WTC11 (cell line): ENCODE measurements around the gene YAF2. TPM values are rescaled to one million over a fixed set of nuclear protein-coding genes. Genes with fewer than 3 reads are reported as not detected.

Source experiments
- ATAC-seq: fragments of 200-7000 bp; cut with Tn5 transposase; 2 replicates; pipeline ENCODE4 v1.10.0; 2021; ENCODE audit warnings: mild to moderate bottlenecking, moderate library complexity
- CTCF ChIA-PET: fragments of 300-600 bp; sonication (Branson Sonifier 250); formaldehyde crosslinking; loops from one replicate; lab custom pipeline; 2021; ENCODE audit warnings: antibody characterized with exemption; lab: Charles Lee
- POLR2A ChIA-PET: fragments of 350-600 bp; sonication (Branson Sonifier 250); formaldehyde crosslinking; loops from one replicate; lab custom pipeline; 2021; ENCODE audit warnings: antibody characterized with exemption; lab: Charles Lee
- DNase-seq: peaks from one replicate; pipeline ENCODE4 v3.0.0; 2021; ENCODE audit warnings: low spot score
- H3K27ac Mint-ChIP-seq: 2 replicates; pipeline ENCODE4 v1.8.0; 2021; ENCODE audit warnings: mixed read lengths
- H3K27me3 Mint-ChIP-seq: 2 replicates; pipeline ENCODE4 v1.8.0; 2021; ENCODE audit warnings: low read depth, mild to moderate bottlenecking, moderate library complexity, mixed read lengths
- H3K36me3 Mint-ChIP-seq: 2 replicates; pipeline ENCODE4 v1.8.0; 2021; ENCODE audit warnings: mixed read lengths
- H3K4me1 Mint-ChIP-seq: 2 replicates; pipeline ENCODE4 v1.8.0; 2022; ENCODE audit warnings: mixed read lengths
- H3K4me3 Mint-ChIP-seq: 2 replicates; pipeline ENCODE4 v1.8.0; 2021; ENCODE audit warnings: mild to moderate bottlenecking, moderate library complexity, mixed read lengths
- H3K9me3 Mint-ChIP-seq: 2 replicates; pipeline ENCODE4 v1.8.0; 2021; ENCODE audit warnings: mixed read lengths
- ATF1 ChIP-seq: sonication (generic); formaldehyde crosslinking; IDR thresholded peaks from 2 replicates; pipeline ENCODE4 v1.8.1; 2023; ENCODE audit warnings: mild to moderate bottlenecking, moderate library complexity, missing genetic modification reagents
- GRHL2 ChIP-seq: fragments of 250-450 bp; sonication (Bioruptor Pico); IDR thresholded peaks from 2 replicates; pipeline ENCODE4 v1.8.0; 2022; ENCODE audit warnings: mild to moderate bottlenecking, moderate library complexity; ENCODE audit not compliant: insufficient replicate concordance, severe bottlenecking
- HMGA2 ChIP-seq: fragments of 250-450 bp; sonication (Bioruptor Pico); IDR thresholded peaks from 2 replicates; pipeline ENCODE4 v1.4.0; 2021; ENCODE audit warnings: mild to moderate bottlenecking, moderate library complexity
- JAZF1 ChIP-seq: fragments of 250-450 bp; sonication (Bioruptor Pico); IDR thresholded peaks from 2 replicates; pipeline ENCODE4 v1.9.0; 2021; ENCODE audit warnings: moderate library complexity, mild to moderate bottlenecking, inconsistent platforms
- OVOL2 ChIP-seq: fragments of 250-450 bp; sonication (Bioruptor Pico); IDR thresholded peaks from 2 replicates; pipeline ENCODE4 v1.9.0; 2021; ENCODE audit warnings: mild to moderate bottlenecking, borderline replicate concordance
- RELA ChIP-seq: sonication (generic); formaldehyde crosslinking; IDR thresholded peaks from 2 replicates; pipeline ENCODE4 v1.8.1; 2022; ENCODE audit warnings: missing genetic modification reagents, mild to moderate bottlenecking, borderline replicate concordance
- SMAD3 ChIP-seq: sonication (generic); formaldehyde crosslinking; IDR thresholded peaks from 2 replicates; pipeline ENCODE4 v1.8.0; 2022; ENCODE audit warnings: missing genetic modification reagents, mild to moderate bottlenecking, borderline replicate concordance
- SOX15 ChIP-seq: fragments of 250-450 bp; sonication (Bioruptor Pico); IDR thresholded peaks from 2 replicates; pipeline ENCODE4 v1.9.0; 2021; ENCODE audit warnings: mild to moderate bottlenecking
- TEAD1 ChIP-seq: sonication (generic); formaldehyde crosslinking; IDR thresholded peaks from 2 replicates; pipeline ENCODE4 v1.8.0; 2022; ENCODE audit warnings: mild to moderate bottlenecking, missing genetic modification reagents
- ZNF121 ChIP-seq: sonication (generic); formaldehyde crosslinking; IDR thresholded peaks from 2 replicates; pipeline ENCODE4 v1.8.0; 2023; ENCODE audit warnings: missing genetic modification reagents
- ZNF263 ChIP-seq: sonication (generic); formaldehyde crosslinking; IDR thresholded peaks from 2 replicates; pipeline ENCODE4 v1.8.1; 2022; ENCODE audit warnings: low read depth, mild to moderate bottlenecking, moderate library complexity, missing genetic modification reagents
- ZNF317 ChIP-seq: sonication (generic); formaldehyde crosslinking; IDR thresholded peaks from 2 replicates; pipeline ENCODE4 v1.8.1; 2023; ENCODE audit warnings: low read depth, mild to moderate bottlenecking, moderate library complexity, missing genetic modification reagents, borderline replicate concordance
- total RNA-seq: library from RNA; stranded (reverse); gene quantifications from 3 replicates; pipeline ENCODE4 v1.2.3, GENCODE V29; 2021
- TF ChIP-seq, protein P1 (sequence below): fragments of 250-450 bp; sonication (Bioruptor Pico); conservative IDR thresholded peaks from 2 replicates; pipeline ENCODE4 v1.9.0; 2021; ENCODE audit warnings: mild to moderate bottlenecking
- TF ChIP-seq, protein P2 (sequence below): fragments of 250-450 bp; sonication (Bioruptor Pico); IDR thresholded peaks from 2 replicates; pipeline ENCODE4 v2.1.2; 2022; ENCODE audit warnings: mild to moderate bottlenecking, moderate library complexity
- TF ChIP-seq, protein P3 (sequence below): sonication (generic); formaldehyde crosslinking; IDR thresholded peaks from 2 replicates; pipeline ENCODE4 v1.8.0; 2022; ENCODE audit warnings: mild to moderate bottlenecking, missing genetic modification reagents
- TF ChIP-seq, protein P4 (sequence below): fragments of 250-450 bp; sonication (Bioruptor Pico); IDR thresholded peaks from 2 replicates; pipeline ENCODE4 v1.9.0; 2021; ENCODE audit warnings: moderate library complexity, mild to moderate bottlenecking, inconsistent platforms, borderline replicate concordance
- TF ChIP-seq, protein P5 (sequence below): sonication (generic); formaldehyde crosslinking; IDR thresholded peaks from 2 replicates; pipeline ENCODE4 v1.8.1; 2023; ENCODE audit warnings: mild to moderate bottlenecking, missing genetic modification reagents, moderate library complexity
- TF ChIP-seq, protein P6 (sequence below): sonication (generic); formaldehyde crosslinking; IDR thresholded peaks from 2 replicates; pipeline ENCODE4 v1.8.0; 2022; ENCODE audit warnings: mild to moderate bottlenecking, missing genetic modification reagents
- TF ChIP-seq, protein P7 (sequence below): sonication (generic); formaldehyde crosslinking; IDR thresholded peaks from 2 replicates; pipeline ENCODE4 v1.8.0; 2023; ENCODE audit warnings: missing genetic modification reagents, mild to moderate bottlenecking, borderline replicate concordance
- TF ChIP-seq, protein P8 (sequence below): sonication (generic); formaldehyde crosslinking; IDR thresholded peaks from 2 replicates; pipeline ENCODE4 v1.8.1; 2023; ENCODE audit warnings: mild to moderate bottlenecking, moderate library complexity, missing genetic modification reagents

Gene YAF2
- total RNA-seq, 1 experiment from 2014 or later: 3.3 TPM

DNA sequence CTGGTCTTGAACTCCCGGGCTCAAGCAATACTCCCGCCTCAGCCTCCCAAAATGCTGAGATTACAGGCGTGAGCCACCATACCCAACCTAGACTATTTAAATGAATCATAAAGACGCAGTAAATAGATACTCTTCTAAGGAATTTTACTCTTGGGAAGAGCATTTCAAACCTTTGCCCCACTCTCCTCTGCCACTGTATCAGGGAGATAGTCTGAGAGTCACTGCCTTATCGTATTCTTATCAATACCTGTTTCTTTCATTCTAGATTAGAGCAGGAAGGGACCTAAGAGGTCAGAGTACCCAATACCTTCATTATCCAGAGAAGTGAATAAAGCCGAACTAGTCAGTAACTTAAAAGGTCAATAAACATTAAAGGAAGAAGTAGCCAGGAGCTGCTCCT, 109.2 kb downstream of the YAF2 start (continued):
- TF ChIP-seq, protein P1, sequence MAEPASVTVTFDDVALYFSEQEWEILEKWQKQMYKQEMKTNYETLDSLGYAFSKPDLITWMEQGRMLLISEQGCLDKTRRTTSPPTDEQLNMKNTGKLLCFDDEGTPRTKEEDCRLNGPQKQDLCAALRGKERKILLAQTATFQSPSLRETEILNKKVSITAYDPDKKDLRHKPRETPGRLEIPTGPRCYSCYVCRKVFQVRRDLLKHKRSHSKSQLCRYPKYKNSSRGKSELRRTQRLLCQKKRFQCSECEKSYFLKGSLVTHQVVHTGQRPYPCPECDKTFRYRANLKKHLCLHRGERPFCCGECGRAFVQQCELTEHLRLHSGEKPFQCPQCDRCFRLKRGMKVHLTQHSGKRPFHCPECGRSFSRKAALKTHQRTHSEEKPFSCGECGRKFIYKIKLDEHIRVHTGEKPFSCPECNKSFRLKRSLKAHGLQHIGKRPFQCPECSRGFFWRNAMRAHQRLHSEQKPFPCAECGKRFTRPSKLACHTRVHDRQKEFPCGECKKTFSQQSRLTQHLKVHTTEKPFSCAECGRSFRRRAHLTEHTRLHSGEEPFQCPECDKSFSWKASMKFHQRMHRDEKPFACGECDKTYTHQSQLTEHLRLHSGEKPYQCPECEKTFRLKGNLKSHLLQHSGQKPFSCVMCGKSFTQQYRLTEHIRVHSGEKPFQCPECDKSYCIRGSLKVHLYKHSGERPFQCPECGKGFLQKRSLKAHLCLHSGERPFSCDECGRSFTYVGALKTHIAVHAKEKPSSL (CRISPR knock-in tag): no peak
- TF ChIP-seq SMAD3 (CRISPR knock-in tag): no peak
- TF ChIP-seq, all 79 proteins: peak for 0

DNA sequence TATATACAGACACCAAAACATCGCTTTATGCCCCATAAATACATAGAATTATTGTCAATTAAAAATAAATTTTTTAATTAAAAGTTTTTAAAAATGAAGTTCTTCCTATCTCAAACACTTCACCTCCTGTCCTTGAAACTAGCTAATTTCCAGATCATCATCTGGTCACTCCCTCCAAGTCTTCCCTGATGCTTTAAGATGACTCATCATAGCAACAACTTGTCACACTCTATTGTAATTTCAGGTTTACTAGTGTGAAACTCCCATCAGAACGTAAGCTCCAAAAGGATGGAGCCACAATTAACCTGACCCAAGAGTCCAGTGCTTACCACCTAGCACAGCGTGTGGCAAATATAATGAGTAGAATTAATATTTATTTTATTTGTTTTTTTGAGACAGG, 109.7 kb downstream of the YAF2 start:
- Mint-ChIP-seq H3K27ac (no peak overlapping the region), H3K9me3 (no peaks in the 10 kb centered on the region), H3K36me3 (no peaks in the 10 kb centered on the region), H3K4me3 (no peak overlapping the region), H3K27me3 (no peaks in the 10 kb centered on the region), H3K4me1 (peaks cover 13% of the 10 kb centered on the region)
- CTCF ChIA-PET: interaction anchor here (0.6 to 1.5 kb wide), 4 partner anchors 166 to 292 kb away, joined by 3 to 6 read pairs (median 3); no protein-coding TSS in a partner anchor
- no peak for DNase-seq
- ATAC-seq: no peak
- POLR2A ChIA-PET: no interaction called here
- TF ChIP-seq, protein P2, sequence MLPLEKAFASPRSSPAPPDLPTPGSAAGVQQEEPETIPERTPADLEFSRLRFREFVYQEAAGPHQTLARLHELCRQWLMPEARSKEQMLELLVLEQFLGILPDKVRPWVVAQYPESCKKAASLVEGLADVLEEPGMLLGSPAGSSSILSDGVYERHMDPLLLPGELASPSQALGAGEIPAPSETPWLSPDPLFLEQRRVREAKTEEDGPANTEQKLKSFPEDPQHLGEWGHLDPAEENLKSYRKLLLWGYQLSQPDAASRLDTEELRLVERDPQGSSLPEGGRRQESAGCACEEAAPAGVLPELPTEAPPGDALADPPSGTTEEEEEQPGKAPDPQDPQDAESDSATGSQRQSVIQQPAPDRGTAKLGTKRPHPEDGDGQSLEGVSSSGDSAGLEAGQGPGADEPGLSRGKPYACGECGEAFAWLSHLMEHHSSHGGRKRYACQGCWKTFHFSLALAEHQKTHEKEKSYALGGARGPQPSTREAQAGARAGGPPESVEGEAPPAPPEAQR (CRISPR knock-in tag): no peak
- TF ChIP-seq OVOL2 (CRISPR knock-in tag) (no peak), HMGA2 (CRISPR knock-in tag) (no peak), ZNF263 (no peak), ZNF317 (no peak), ATF1 (CRISPR knock-in tag) (no peak), TEAD1 (CRISPR knock-in tag) (no peak), SOX15 (no peak), GRHL2 (no peak), RELA (CRISPR knock-in tag) (no peak), ZNF121 (CRISPR knock-in tag) (no peak), JAZF1 (CRISPR knock-in tag) (no peak)
- TF ChIP-seq, protein P3, sequence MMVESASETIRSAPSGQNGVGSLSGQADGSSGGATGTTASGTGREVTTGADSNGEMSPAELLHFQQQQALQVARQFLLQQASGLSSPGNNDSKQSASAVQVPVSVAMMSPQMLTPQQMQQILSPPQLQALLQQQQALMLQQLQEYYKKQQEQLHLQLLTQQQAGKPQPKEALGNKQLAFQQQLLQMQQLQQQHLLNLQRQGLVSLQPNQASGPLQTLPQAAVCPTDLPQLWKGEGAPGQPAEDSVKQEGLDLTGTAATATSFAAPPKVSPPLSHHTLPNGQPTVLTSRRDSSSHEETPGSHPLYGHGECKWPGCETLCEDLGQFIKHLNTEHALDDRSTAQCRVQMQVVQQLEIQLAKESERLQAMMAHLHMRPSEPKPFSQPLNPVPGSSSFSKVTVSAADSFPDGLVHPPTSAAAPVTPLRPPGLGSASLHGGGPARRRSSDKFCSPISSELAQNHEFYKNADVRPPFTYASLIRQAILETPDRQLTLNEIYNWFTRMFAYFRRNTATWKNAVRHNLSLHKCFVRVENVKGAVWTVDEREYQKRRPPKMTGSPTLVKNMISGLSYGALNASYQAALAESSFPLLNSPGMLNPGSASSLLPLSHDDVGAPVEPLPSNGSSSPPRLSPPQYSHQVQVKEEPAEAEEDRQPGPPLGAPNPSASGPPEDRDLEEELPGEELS (CRISPR knock-in tag): no peak
- TF ChIP-seq, protein P4, sequence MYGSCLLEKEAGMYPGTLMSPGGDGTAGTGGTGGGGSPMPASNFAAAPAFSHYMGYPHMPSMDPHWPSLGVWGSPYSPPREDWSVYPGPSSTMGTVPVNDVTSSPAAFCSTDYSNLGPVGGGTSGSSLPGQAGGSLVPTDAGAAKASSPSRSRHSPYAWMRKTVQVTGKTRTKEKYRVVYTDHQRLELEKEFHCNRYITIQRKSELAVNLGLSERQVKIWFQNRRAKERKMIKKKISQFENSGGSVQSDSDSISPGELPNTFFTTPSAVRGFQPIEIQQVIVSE (CRISPR knock-in tag): no peak
- TF ChIP-seq, protein P5, sequence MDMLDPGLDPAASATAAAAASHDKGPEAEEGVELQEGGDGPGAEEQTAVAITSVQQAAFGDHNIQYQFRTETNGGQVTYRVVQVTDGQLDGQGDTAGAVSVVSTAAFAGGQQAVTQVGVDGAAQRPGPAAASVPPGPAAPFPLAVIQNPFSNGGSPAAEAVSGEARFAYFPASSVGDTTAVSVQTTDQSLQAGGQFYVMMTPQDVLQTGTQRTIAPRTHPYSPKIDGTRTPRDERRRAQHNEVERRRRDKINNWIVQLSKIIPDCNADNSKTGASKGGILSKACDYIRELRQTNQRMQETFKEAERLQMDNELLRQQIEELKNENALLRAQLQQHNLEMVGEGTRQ: no peak
- TF ChIP-seq, protein P6, sequence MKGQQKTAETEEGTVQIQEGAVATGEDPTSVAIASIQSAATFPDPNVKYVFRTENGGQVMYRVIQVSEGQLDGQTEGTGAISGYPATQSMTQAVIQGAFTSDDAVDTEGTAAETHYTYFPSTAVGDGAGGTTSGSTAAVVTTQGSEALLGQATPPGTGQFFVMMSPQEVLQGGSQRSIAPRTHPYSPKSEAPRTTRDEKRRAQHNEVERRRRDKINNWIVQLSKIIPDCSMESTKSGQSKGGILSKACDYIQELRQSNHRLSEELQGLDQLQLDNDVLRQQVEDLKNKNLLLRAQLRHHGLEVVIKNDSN (CRISPR knock-in tag): no peak
- TF ChIP-seq, protein P7, sequence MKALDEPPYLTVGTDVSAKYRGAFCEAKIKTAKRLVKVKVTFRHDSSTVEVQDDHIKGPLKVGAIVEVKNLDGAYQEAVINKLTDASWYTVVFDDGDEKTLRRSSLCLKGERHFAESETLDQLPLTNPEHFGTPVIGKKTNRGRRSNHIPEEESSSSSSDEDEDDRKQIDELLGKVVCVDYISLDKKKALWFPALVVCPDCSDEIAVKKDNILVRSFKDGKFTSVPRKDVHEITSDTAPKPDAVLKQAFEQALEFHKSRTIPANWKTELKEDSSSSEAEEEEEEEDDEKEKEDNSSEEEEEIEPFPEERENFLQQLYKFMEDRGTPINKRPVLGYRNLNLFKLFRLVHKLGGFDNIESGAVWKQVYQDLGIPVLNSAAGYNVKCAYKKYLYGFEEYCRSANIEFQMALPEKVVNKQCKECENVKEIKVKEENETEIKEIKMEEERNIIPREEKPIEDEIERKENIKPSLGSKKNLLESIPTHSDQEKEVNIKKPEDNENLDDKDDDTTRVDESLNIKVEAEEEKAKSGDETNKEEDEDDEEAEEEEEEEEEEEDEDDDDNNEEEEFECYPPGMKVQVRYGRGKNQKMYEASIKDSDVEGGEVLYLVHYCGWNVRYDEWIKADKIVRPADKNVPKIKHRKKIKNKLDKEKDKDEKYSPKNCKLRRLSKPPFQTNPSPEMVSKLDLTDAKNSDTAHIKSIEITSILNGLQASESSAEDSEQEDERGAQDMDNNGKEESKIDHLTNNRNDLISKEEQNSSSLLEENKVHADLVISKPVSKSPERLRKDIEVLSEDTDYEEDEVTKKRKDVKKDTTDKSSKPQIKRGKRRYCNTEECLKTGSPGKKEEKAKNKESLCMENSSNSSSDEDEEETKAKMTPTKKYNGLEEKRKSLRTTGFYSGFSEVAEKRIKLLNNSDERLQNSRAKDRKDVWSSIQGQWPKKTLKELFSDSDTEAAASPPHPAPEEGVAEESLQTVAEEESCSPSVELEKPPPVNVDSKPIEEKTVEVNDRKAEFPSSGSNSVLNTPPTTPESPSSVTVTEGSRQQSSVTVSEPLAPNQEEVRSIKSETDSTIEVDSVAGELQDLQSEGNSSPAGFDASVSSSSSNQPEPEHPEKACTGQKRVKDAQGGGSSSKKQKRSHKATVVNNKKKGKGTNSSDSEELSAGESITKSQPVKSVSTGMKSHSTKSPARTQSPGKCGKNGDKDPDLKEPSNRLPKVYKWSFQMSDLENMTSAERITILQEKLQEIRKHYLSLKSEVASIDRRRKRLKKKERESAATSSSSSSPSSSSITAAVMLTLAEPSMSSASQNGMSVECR: no peak
- TF ChIP-seq, protein P8, sequence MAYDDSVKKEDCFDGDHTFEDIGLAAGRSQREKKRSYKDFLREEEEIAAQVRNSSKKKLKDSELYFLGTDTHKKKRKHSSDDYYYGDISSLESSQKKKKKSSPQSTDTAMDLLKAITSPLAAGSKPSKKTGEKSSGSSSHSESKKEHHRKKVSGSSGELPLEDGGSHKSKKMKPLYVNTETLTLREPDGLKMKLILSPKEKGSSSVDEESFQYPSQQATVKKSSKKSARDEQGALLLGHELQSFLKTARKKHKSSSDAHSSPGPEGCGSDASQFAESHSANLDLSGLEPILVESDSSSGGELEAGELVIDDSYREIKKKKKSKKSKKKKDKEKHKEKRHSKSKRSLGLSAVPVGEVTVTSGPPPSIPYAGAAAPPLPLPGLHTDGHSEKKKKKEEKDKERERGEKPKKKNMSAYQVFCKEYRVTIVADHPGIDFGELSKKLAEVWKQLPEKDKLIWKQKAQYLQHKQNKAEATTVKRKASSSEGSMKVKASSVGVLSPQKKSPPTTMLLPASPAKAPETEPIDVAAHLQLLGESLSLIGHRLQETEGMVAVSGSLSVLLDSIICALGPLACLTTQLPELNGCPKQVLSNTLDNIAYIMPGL (CRISPR knock-in tag): no peak
